Germinal center (tissue), 1 donor: ENCODE results near the gene CHKB.

Experiments used
- DNase-seq: peaks from one replicate; pipeline ENCODE4 v3.0.0; 2012; ENCODE audit warnings: mixed read lengths, low spot score

The CHKB gene

DNA sequence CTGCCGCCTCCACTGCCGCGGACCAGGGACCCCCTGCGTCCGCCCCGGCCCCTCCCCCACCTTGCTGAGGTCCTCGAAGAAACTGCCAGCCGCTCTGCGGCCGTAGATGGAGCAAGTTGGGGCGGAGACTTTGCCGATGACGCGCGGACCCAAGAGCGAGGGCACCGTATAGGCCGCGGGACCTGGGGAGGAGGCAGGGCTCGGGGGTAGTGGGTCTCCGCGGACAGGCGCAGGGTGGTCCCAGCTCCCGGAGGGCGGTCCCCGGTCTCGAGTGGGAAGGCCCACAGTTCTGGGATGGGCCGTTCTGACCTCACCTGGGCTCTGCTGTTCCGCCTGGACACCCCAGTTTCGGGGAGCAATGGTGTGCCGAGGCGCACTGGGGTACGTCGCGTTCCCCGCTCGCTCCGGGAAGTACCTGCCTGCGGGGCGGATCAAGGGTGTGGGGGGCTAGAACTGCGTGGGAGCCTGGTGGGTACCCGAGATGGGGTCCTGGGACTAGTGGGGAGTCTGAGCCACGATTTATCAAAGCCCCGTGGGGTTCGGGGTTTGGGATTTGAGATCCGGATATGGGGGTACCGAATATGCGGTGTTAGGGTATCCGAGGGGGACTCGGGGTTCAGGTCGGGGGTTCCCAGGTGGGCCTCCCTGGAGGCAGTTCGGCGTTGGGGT is 51.6 kb downstream of the CHKB start:
- DNase-seq = peak; percentile 75

DNA sequence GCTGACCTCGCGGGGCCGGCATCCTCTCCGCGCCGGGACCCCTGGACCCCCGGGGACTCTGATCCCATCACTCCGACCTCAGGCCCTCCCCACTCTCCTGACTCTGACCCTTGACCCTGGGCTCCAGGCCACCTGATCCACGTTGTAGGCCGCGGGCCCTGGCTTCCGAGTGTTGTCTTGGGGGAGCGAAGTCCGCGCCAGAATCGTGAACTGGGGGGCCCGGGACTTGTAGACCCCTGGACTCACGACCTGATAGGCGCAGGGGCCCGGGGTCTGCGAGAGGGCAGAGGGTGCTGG is 52.1 kb downstream of the CHKB start:
- DNase-seq = no peak

DNA sequence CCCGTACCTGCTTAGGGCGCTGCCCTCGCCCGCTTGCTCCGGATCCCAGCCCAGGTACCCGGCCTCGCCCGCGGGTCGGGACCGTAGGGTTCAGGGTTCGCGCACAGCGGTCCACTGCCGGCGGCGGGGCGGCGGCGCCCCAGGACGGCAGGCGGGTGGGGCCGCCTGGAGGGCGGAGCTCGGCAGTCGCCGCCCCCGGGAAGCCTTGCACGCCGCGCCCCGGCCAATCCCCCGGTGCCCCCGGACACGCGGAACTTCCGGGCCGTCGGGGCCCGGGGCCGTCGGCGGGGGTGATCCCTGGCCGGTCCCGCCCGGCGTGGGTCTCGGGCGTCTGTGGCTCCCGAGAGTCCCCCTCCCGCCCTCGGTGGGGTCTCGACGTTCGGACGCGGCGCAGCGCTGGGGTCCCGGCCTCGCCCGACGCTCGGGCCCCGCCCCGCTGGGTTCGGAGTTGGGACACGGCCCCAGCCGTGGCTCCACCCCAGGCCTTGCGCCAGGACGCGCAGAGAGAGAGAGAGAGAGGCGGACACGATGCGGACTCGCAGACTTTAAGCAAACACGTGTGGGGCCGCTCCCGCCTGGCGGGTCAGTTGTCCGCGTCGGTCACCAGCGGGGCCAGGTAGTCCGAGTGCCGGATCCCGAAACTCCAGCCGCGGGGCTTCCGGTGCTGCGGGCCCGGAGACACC is 52.6 kb downstream of the CHKB start, which contains the start of gene TYMP:
Gene TYMP (minus strand): TSS at position 116 of the 683 bp plus-strand sequence. CDS start 303 bp downstream, outside the sequence.
- DNase-seq = peak; percentile 85

DNA sequence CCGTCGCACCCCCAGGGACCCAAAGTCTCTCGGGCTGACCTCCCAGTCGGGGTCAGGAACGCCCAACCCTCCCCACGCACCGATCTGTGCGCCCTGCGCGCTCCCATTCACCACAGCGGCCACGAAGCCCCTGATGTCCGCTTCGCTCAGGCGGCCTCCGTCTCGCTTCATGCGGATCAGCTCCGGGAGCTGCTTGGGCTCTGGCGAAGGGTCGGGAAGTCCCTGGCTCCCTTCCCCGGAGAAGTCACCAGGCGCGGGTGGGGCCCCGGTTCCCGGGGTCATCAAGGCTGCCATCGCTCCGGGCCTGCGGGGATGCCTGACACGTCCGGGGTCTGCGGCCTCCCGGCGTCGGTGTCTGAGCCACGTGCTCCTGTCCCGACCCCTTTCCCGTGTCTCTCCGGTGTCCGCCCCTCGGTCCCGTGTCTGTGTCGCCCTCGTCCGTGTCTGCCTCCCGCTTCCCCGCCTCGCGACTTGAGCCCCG is 53.2 kb downstream of the CHKB start:
- DNase-seq = no peak
